Measurements from ENCODE around the gene EPSTI1.
"Not testable (repeated sequence)": the region's sequence is repeated elsewhere in the genome, so short reads cannot be mapped to it uniquely, and the experiment has no call there.

The EPSTI1 gene

DNA sequence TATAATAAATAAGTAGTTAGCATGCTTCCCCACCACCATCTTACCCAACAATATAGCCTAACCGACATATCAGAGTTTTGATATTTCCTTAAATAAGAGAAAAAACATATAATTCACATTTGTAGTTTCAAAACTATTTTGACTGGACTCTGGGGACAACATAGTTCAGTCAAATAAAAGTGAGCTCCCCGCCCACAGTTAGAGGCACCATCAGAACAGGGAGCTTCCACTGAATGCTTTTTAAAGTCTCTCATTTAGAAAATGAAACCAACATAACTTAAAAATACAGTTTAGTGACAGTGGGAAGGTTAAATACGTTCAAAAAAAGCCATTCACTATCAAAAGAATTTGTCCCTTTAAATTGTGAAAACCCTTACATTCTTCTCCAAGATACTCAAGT, 92.8 kb downstream of the EPSTI1 start:
- DNase-seq (ENCODE audit: low read depth in 2 of 2, low spot score in 1 of 2): no peak

GRCh38 chr13:42895776-42896175, 96.3 kb downstream of the EPSTI1 start:
- DNase-seq (ENCODE audit: low read depth in 2 of 2, low spot score in 1 of 2): no peak

DNA sequence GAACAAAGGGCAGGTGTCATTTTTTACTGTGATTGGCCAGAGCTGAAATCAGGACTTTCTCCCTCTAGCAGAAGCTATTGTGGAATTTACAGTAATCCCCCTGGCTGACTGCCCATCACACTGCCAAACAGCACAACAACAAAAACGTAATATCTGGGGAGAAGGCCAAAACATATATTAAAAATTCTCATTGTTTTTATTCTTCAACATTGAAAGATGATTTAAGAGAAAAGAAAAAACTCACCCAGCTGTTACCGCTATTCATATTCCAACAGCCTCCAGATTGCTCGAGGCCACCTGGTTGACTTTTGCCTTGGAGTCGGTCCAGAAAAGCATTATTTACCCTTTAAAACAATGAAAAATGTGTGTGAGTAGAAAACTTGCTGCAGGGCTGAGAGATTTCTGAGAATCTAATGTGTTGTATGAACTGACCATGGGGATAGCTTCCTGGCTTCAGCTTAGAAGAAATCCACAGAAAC, 97.2 kb downstream of the EPSTI1 start:
- no peak for DNase-seq (ENCODE audit: low read depth in 2 of 2, low spot score in 1 of 2)

DNA sequence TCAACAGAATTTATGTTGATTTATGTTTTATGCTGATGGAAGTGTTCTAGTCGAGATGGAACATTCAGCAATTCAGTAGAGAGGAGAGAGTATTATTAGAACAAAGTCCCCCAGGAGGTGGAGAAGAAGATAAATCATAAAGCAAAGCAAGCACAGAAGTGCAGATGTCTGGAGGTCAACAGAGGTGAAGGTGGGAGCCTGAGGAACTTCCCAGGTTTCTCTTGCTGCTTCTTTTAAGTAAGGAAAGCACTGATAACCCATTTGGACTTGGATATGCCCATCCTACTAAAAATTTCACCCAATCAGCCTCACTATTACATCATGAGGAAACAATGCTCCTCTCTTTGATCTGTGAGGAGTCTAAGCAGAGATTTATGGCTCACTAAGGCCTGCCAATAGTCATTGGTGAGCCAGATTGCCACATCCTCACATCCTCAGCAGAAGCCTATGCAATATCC, 98.8 kb downstream of the EPSTI1 start:
- no peak for DNase-seq (ENCODE audit: low read depth in 2 of 2, low spot score in 1 of 2)

- DNase-seq (ENCODE audit: low read depth in 2 of 2, low spot score in 1 of 2): no peak
Observed at GRCh38 chr13:42892760-42893159, 99.3 kb downstream of the EPSTI1 start.

DNA sequence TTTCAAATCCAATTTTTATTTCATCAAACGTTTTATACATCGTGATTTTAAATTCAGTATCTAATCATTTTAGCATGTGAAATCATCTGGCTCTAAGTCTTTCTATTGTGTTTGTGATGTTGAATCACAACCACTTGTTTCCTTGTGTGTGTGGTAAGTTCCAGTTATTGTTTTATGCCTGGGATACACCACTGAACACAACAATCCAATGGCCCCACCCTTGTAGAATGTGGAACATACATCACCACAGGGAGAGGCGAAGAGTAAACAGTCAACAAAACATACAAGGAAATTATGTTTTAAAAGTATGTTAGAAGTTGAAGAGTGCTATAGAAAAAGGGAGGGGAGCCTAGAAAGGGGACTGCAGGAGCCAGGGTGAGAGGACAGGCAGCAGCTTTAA, 100.5 kb downstream of the EPSTI1 start:
- no peak for DNase-seq (ENCODE audit: low read depth in 2 of 2, low spot score in 1 of 2)

- DNase-seq (ENCODE audit: low read depth in 2 of 2, low spot score in 1 of 2): no peak
Observed at GRCh38 chr13:42885325-42885724, 106.7 kb downstream of the EPSTI1 start.

DNA sequence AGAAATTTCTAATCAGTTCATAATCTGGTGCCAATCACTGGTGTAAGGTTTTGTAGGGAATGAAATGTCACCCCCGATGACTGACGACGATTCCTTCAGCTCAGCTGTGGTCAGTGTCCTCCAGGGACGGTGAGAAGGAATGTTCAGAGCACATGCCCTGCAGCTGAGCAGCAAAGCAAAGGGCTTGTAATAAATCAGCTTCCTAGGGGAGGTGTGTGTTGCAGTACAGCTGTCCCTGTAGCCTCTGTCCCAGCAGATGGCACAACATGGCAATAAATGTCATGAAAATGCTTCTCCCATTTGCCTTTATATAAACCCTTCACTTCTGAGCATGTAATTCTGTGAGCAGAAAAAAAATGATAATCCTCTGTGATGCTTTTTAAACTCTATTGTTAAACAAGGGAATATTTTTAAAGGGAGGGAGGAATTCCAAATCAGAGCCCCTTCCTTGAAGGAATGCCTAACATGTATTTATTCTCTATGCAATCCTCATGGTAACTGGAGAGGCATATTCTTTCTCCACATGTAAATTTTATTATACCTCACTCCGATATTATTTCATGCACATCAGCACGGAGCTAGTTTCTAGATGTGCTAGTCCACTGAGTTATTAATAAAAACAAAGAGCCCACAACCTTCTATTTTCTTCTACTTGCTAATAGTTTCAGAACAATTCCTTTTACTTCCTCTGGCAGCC, 108.1 kb downstream of the EPSTI1 start:
- no peak for DNase-seq (ENCODE audit: low read depth in 2 of 2, low spot score in 1 of 2)

DNA sequence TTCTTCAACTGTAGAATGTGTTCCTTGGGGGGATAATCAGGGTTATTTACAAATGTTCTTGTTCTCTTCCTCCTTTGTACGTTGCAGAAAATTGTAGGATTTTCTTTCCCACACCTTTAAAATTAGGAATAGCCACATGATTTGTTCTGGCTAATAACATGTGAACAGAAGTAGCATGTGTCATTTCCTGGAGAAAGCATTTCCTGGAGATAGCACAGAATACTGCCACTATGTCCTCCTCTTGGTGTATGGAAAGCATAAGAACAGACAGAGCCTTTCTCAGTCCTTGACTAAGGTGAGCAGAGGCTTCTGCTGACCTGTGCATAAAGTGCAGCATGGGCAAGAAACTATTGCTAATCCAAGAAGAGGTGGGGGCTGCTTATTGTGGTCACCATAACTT, 108.9 kb downstream of the EPSTI1 start:
- DNase-seq (ENCODE audit: low read depth in 2 of 2, low spot score in 1 of 2): no peak

DNA sequence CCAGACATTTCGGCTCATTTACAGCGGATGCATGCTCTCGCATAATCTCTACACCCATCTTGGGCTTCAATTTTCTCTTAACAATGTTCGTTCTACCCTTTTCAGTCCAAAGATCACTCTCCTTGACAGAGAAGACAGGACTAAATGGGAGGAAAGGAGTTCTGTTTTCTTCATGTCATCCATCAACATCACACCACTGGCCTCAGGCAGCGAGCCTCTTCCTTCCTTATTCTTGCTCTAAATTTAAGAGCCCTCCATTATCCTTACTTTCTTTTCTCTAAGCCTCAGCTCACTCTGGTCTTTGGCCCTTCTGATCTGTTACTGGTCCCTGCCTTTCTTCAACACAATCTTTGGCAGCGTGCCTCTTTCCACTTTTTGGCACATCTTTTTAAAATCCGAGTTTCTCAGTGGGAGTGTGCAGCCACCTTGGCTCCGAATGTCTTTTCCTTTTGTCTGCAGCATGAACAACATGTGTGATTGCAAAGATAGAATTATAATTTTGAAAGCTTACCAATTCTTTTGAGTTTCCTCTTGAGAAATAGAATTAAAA, 111.9 kb downstream of the EPSTI1 start:
- no peak for DNase-seq (ENCODE audit: low read depth in 2 of 2, low spot score in 1 of 2)

DNA sequence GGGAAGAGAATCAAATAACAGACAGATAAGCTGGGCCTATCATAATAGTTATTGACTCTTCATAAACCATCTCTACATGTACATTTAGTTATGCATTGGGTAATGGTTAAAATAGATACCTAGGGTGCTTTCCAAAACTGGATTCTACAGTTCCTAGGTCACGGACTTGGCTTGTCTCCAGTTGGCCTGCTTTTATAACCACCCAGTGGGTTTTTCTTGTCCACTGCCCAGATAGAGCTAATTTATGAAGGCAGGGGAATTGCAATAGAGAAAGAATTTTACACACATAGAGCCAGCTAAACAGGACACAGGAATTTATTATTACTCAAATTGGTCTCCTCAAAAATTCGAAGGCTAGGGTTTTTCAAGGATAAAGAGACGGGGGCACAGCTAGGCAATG, 113.3 kb downstream of the EPSTI1 start:
- DNase-seq (ENCODE audit: low read depth in 2 of 2, low spot score in 1 of 2): no peak

DNA sequence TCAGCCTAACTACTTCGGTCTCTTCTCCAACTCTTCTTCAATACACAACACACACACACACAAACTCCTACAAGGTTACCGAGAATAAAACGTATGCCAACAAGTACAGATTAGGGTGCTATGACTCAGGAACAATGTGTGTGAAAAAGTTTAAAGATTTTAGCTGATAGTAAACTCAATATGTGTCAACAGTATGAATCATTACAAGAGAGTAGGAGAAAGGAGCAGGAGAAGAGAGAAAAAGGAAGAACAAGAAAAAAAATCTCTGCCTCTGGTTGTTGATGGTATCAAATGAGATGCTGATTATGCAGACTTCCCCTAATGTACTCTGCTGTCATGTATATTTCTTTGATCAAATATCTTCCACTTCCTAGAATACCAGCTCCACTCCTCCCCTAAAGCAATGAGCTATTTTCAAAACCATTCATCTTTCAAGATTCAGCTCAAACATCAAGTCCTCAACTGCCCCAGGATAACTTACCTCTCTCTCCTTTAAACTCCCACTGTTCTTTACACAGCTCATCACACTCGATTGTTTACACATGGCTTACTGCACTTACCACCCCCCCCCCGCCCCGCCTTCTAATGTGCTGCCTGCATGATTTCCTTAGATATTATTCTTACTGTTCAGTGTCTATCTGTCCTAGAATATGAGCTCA, 115.0 kb downstream of the EPSTI1 start:
- DNase-seq (ENCODE audit: low read depth in 2 of 2, low spot score in 1 of 2): no peak

- DNase-seq (ENCODE audit: low read depth in 2 of 2, low spot score in 1 of 2): no peak
Observed at GRCh38 chr13:42876270-42876714, 115.7 kb downstream of the EPSTI1 start.

DNA sequence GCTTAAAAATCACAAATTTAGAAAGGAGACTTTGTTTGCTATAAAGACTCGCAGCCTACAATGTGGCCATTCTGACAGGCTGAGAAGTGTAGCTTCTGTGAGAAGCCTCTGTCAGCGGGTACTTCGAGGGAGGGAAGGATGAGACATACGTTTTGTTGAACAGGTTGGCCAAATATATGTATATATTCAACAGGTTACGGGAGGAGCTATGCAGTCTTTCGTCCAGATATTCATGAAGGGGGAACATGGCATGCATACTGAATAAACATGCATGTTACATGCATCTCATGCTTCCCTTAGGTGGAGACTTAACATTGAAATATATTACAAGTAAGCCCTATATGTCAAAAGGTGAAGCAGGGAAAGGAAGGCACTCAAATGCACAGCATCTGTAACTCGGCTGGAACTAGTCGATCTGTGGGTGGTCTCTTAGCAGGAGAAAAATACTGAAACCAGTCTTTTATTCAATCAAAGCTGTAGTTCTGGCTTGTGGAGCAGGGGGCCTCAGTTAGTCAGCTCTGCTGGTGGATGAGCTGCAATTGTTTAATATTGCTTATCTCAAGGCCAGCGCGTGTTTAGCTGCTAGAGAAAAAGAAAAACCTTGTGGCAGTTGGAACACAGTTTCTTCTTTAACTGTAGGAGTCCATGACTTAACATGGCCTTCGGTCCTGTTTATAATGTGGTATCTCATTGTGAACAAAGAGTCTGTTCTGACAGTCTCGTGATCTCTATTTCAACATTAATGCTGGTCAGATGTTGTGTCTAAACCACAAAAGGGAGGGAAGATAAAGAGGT, 116.4 kb downstream of the EPSTI1 start:
- DNase-seq (ENCODE audit: low read depth in 2 of 2, low spot score in 1 of 2): no peak

- no peak for DNase-seq (ENCODE audit: low read depth in 2 of 2, low spot score in 1 of 2)
Observed at GRCh38 chr13:42874221-42874620, 117.8 kb downstream of the EPSTI1 start.

GRCh38 chr13:42873081-42873480, 119.0 kb downstream of the EPSTI1 start:
- DNase-seq (ENCODE audit: low read depth in 2 of 2, low spot score in 1 of 2): no peak

DNA sequence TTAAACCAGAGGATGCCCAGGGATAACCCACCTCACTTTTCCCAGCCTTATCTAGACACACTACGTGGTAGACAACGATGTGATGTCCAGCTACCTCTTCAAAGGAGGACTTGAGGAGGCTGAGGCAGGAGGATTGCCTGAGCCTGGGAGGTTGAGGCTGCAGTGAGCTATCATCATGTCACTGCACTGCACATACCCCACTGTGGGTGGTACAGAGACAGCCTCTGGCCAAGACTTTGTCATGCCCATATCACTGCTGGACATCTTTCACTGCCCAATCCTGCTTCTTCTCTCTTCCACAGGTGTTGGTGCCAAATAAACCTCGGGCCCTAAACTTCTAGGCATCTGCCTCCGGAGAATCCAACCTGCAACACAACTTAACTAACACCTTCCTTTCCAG, 124.8 kb downstream of the EPSTI1 start:
- DNase-seq (ENCODE audit: low read depth in 2 of 2, low spot score in 1 of 2): no peak

DNA sequence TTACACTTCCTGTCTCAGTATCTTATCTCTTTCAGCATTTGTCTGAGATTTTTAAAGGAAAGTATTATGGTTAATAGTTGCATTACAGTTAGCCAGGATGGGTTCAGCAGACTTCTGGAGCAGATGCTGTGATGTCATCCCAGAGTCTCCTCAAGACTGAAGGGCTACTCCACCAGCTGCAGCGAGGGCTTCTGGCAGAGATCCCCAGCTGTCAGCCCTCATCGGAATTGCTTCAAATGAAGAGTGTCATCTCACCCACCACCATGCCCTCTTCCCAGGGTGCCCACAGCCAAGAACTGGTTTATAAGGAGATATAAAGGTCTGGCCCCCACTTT, 126.3 kb downstream of the EPSTI1 start:
- no peak for DNase-seq (ENCODE audit: low read depth in 2 of 2, low spot score in 1 of 2)

GRCh38 chr13:42864952-42865767, 126.9 kb downstream of the EPSTI1 start:
- DNase-seq (ENCODE audit: low read depth in 2 of 2, low spot score in 1 of 2): no peak

DNA sequence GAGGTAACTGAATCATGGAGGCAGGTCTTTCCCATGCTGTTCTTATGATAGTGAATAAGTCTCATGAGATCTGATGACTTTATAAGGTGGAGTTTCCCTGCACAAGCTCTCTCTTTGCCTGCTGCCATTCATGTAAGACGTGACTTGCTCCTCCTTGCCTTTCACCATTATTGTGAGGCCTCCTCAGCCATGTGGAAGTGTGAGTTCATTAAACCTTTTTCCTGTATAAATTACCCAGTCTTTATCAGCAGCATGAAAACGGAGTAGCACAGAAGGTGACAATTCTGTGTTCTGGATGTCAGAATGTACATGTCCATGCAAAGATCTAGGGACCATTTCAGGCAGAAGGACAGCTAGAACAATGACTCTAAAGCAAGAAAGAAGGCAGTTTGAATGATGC, 129.7 kb downstream of the EPSTI1 start:
- DNase-seq (ENCODE audit: low read depth in 2 of 2, low spot score in 1 of 2): not testable (repeated sequence)

DNA sequence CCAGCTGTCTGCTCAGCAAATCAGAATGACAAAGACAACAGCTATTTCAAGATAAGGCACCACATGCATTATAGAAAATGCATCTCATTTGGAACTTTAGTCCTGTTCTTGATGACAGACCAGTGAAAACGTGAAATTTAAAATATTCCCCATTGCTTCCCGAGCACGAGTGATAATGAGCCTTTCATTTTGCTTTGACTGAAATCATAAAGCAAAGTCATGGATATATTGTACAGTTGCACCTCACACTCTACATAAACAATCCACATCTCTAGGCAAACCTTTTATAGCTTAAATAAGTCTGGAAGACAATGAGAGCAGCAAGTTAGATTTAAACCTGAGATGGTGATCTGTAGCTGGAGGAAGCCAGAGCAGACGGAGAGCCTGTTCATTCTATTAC, 131.6 kb downstream of the EPSTI1 start:
- no peak for DNase-seq (ENCODE audit: low read depth in 2 of 2, low spot score in 1 of 2)

Measured in stimulated activated CD8-positive, alpha-beta memory T cell treated with anti-CD3 and anti-CD28 coated beads, Interleukin-4, amount 100 ng/mL, for 4 hours (primary cell).